A673 (cell line): ENCODE measurements around the gene MYO18B. TPM values are rescaled to one million over a fixed set of nuclear protein-coding genes. Genes with fewer than 3 reads are reported as not detected.

Experiments
- BruUV-seq: library from RNA; stranded (reverse); fragments of 400-500 nt; replicated peaks from 2 replicates; lab custom pipeline; 2021; lab: Mats Ljungman, UMichigan
- CTCF ChIA-PET: fragments of 300-600 bp; sonication (Branson Sonifier 250); formaldehyde crosslinking; loops from one replicate; lab custom pipeline; 2022; ENCODE audit warnings: antibody characterized with exemption; lab: Charles Lee
- POLR2A ChIA-PET: fragments of 300-600 bp; sonication (Branson Sonifier 250); formaldehyde crosslinking; loops from one replicate; lab custom pipeline; 2022; ENCODE audit warnings: antibody characterized with exemption; ENCODE audit not compliant: low non-redundant PET; lab: Charles Lee
- DNase-seq: peaks from one replicate; pipeline ENCODE4 v3.0.0-alpha.2; 2015; ENCODE audit warnings: low spot score
- H3K27ac ChIP-seq: fragments of 200-600 bp; sonication (generic); 2 replicates; pipeline ENCODE4 v1.5.1; 2016; ENCODE audit warnings: mixed run types, low read depth, mild to moderate bottlenecking, mixed read lengths, antibody characterized with exemption, low read length; ENCODE audit not compliant: poor library complexity, severe bottlenecking
- H3K27me3 ChIP-seq: fragments of 200-600 bp; sonication (generic); replicated peaks from 2 replicates; pipeline ENCODE4 v1.6.1; 2017; ENCODE audit warnings: mixed run types, low read depth, mild to moderate bottlenecking, mixed read lengths, antibody characterized with exemption, low read length; ENCODE audit not compliant: insufficient read depth, poor library complexity
- H3K36me3 ChIP-seq: fragments of 200-600 bp; sonication (generic); 2 replicates; pipeline ENCODE4 v1.6.1; 2016; ENCODE audit warnings: mixed run types, mild to moderate bottlenecking, mixed read lengths, antibody characterized with exemption, low read length; ENCODE audit not compliant: insufficient read depth, poor library complexity, severe bottlenecking
- H3K4me1 ChIP-seq: fragments of 200-600 bp; sonication (generic); 2 replicates; pipeline ENCODE4 v1.6.1; 2017; ENCODE audit warnings: mixed run types, mild to moderate bottlenecking, mixed read lengths, antibody characterized with exemption, low read length; ENCODE audit not compliant: insufficient read depth, poor library complexity, severe bottlenecking
- H3K4me3 ChIP-seq: fragments of 200-600 bp; sonication (generic); 2 replicates; pipeline ENCODE4 v1.5.1; 2016; ENCODE audit warnings: low read depth, mixed run types, mild to moderate bottlenecking, mixed read lengths, low read length; ENCODE audit not compliant: poor library complexity, severe bottlenecking
- H3K9me3 ChIP-seq: fragments of 200-600 bp; sonication (generic); 2 replicates; pipeline ENCODE4 v1.6.1; 2016; ENCODE audit warnings: mixed run types, low read depth, mild to moderate bottlenecking, mixed read lengths, antibody characterized with exemption, low read length; ENCODE audit not compliant: poor library complexity, severe bottlenecking
- EZH2 ChIP-seq: fragments of 200-600 bp; sonication (generic); IDR thresholded peaks from 2 replicates; pipeline ENCODE4 v1.6.1; 2017; ENCODE audit warnings: borderline replicate concordance, low read depth, mild to moderate bottlenecking, mixed read lengths, antibody characterized with exemption, low read length; ENCODE audit not compliant: poor library complexity, severe bottlenecking
- intact Hi-C: fragments of 100-400 bp; cut with micrococcal nuclease; formaldehyde crosslinking; loops from one replicate; pipeline ENCODE4 v1.10.0; 2022; ENCODE audit not compliant: unreplicated experiment
- total RNA-seq: library from RNA; stranded (reverse); gene quantifications from 2 replicates; pipeline ENCODE4 v1.2.3, GENCODE V29; 2021
- TF ChIP-seq, protein P1 (sequence below): fragments of 300-800, 200-600 bp; sonication (generic); conservative IDR thresholded peaks from 2 replicates; pipeline ENCODE4 v1.5.1; 2017; ENCODE audit warnings: low read depth, mild to moderate bottlenecking, antibody characterized with exemption, low read length, moderate library complexity, mixed read lengths

The MYO18B gene
- total RNA-seq, 1 experiment from 2014 or later = not detected

DNA sequence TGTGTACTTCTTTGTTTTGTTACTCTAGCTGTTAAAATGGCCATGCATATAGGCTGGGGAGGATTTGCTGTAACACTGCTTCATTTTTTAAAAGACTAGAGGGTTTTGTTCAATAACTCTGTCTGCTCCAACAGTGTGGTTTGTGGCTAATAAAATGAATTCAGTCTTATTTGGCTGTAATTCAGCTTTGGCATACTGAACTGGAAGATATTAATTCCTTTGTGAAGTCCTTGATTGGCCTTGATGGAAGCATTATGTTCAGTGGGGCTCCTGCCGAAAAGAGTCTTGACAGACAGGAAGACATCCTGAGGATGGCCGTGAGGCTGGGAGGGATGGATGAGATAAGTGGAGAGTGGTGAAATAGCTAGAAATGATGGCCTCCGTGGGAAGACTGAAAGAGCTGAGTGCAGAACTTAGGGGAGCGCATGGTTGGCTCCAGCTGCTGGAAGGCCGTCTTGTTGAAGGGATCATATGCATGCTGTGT lies 44.8 kb upstream of the MYO18B start:
- no peaks in the 10 kb centered on the region for H3K36me3 ChIP-seq
- H3K9me3 ChIP-seq = no peaks in the 10 kb centered on the region
- DNase-seq = no peak
- CTCF ChIA-PET = no interaction called here
- BruUV-seq = no TSS peak
- peaks cover 9% of the 10 kb centered on the region for H3K4me1 ChIP-seq
- H3K27ac ChIP-seq = no peak overlapping the region
- TF ChIP-seq EZH2 = no peak
- TF ChIP-seq, protein P1, sequence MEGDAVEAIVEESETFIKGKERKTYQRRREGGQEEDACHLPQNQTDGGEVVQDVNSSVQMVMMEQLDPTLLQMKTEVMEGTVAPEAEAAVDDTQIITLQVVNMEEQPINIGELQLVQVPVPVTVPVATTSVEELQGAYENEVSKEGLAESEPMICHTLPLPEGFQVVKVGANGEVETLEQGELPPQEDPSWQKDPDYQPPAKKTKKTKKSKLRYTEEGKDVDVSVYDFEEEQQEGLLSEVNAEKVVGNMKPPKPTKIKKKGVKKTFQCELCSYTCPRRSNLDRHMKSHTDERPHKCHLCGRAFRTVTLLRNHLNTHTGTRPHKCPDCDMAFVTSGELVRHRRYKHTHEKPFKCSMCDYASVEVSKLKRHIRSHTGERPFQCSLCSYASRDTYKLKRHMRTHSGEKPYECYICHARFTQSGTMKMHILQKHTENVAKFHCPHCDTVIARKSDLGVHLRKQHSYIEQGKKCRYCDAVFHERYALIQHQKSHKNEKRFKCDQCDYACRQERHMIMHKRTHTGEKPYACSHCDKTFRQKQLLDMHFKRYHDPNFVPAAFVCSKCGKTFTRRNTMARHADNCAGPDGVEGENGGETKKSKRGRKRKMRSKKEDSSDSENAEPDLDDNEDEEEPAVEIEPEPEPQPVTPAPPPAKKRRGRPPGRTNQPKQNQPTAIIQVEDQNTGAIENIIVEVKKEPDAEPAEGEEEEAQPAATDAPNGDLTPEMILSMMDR = no peak
- intact Hi-C loops = no loop called here
- no peak overlapping the region for H3K4me3 ChIP-seq
- H3K27me3 ChIP-seq = no peaks in the 10 kb centered on the region
- POLR2A ChIA-PET = no interaction called here

DNA sequence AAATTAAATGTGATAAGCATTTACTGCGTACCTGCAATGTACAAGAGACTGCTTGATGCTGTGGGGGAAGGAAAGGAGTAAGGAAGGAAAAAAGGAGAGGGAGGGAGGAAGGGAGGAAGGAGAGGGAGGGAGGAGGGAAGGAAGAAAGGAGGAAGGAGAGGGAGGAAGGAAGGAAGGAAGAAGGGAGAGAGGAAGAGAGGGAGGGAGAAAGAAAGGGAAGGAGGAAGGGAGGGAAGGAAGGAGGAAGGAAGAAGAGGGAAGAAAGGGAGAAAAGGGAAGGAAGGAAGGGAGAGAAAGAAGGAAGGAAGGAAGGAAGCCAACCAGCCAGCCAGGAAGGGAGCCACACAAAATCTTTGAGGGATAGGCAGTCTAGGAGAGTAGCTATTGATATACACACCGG lies 44.0 kb upstream of the MYO18B start:
- BruUV-seq = no TSS peak
- intact Hi-C loops = no loop called here
- CTCF ChIA-PET = no interaction called here
- H3K4me3 ChIP-seq = no peak overlapping the region
- no peaks in the 10 kb centered on the region for H3K36me3 ChIP-seq
- H3K27ac ChIP-seq = no peak overlapping the region
- H3K27me3 ChIP-seq = no peaks in the 10 kb centered on the region
- no peak for DNase-seq
- POLR2A ChIA-PET = no interaction called here
- no peak for TF ChIP-seq EZH2
- TF ChIP-seq, protein P1 = no peak
- H3K9me3 ChIP-seq = no peaks in the 10 kb centered on the region
- H3K4me1 ChIP-seq = peaks cover 13% of the 10 kb centered on the region

DNA sequence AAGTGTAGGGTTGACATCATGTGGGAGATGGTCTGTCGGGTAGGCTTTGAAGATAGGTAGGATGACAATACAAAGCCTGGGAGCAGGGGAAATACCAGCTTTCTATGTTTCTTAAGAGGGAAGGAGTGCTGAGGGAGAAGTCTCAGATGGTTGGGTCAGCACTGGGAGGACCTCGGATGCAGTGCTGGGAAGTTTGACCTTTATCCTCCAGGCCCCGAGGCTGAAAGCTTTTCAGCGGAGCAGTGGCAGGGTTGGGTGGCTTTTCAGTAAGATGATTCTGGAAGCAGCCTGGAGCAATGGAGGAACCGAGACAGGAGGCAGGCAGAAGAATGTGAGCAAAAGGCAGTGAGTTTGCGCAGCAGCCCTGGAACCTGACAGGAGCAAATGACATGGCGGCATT lies 43.5 kb upstream of the MYO18B start:
- ChIA-PET CTCF (no interaction called here), POLR2A (no interaction called here)
- no peak for DNase-seq
- TF ChIP-seq, protein P1 = no peak
- no peak for TF ChIP-seq EZH2
- H3K4me1 ChIP-seq = peaks cover 13% of the 10 kb centered on the region
- H3K9me3 ChIP-seq = no peaks in the 10 kb centered on the region
- BruUV-seq = no TSS peak
- no peak overlapping the region for H3K27ac ChIP-seq
- no peak overlapping the region for H3K4me3 ChIP-seq
- H3K36me3 ChIP-seq = no peaks in the 10 kb centered on the region
- intact Hi-C loops = no loop called here
- H3K27me3 ChIP-seq = no peaks in the 10 kb centered on the region
